Umbilical cord (tissue), 2 donors: ENCODE results near the gene EIF5AL1. TPM values are rescaled to one million over a fixed set of nuclear protein-coding genes. Genes with fewer than 3 reads are reported as not detected.
"Not testable (repeated sequence)": the region's sequence is repeated elsewhere in the genome, so short reads cannot be mapped to it uniquely, and the experiment has no call there.

Source experiments
- DNase-seq: peaks from one replicate; pipeline ENCODE4 v3.0.0-alpha.2; 2015; ENCODE audit warnings: low spot score
- total RNA-seq: library from RNA; depleted of rRNA; stranded (reverse); fragments of >200 nt; gene quantifications from one replicate; pipeline ENCODE4 v1.2.3, GENCODE V29; 2014; ENCODE audit warnings: low replicate concordance; ENCODE audit not compliant: insufficient read depth

EIF5AL1 gene
- total RNA-seq, 1 donor from 2014 or later, result 0.48 TPM

DNA sequence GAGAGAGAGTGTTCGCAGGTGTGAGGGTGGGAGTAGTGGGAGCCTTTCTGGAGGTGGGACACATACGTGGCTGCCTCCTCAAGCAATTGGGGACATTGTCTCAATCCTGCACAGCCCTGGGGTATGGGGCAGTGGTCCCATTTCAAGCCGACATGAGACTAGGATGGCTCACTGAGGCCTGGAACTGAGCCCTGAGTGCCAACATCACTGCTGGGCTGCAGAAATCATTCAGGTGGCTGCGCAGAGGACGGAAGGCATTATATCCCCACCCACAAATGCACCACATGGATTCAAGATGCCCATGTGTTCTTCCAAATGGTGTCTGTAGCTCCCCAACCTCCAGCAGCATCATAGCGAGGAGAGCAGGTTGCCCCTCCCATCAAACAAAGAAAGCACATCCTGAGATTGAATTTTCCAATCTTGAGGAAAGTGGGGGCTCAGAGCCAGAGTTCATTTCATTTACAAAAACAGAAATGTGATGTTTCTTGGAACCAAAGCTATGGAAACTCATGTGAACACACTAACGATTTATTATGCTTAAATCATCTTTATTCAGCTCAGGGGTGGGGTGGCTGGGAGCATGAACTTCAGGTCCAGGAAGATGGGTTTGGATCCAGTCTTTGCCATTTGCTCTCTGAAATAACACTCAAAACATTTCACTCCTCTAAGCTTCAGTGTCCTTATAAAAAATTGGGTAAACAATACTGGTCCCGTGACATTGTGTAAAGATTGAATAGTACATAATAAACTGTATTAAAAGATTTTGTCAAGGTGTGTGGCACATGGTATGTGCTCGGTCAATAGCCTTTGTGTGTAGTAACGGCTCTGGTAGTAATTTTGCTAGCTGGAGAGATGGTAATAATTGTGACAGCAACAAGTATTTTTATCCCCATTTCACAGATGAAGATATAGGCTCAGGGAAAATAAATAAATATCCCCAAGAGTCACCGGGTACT is 43.3 kb downstream of the EIF5AL1 start:
- no peak for DNase-seq

DNA sequence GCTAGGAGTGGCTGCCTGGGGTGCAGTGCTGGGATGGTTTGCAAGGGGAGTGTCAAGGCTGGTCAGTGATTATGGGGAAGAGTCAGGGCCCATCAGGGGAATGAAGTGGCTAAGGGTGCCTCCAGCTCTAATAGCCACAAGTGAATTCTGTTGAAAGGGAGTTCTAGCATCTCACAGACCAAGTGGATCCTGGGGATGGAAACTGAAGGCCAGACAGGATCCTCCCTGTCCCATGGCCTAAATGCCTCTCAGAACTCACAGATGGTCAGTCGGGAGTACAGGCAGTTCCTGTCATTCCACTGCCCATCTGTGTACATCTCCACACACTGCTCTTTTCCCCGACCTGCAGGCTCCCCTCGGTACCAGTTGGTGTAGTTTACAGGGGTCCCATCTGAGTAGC is 44.6 kb downstream of the EIF5AL1 start:
- not testable (repeated sequence) for DNase-seq

DNA sequence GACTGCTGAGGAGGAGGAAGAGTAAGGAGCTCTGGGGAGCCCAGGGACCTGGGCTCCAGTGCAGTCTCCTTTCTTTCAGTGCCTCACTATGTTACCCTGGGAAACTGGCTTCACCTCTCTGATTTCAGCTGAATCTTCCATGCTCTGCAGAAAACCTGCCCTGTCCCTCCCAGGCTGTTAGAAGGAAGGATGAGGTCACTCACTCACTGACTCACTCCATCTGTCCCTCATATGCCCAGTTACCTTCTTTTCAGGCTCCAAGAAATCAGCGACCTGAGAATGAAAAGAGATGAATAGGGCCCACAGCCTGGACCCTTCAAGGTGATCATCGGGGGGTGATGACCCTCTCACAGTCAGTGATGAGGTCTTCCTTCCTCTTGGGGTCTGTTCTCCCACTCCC is 47.4 kb downstream of the EIF5AL1 start:
- DNase-seq, result peak; percentile 17

- no peak for DNase-seq
Observed at GRCh38 chr10:79560160-79560709, 47.9 kb downstream of the EIF5AL1 start, which contains the start of gene SFTPA2. TSS of gene SFTPA2 (minus strand) at chr10:79560407. CDS start at chr10:79559483, 924 bp downstream.

DNA sequence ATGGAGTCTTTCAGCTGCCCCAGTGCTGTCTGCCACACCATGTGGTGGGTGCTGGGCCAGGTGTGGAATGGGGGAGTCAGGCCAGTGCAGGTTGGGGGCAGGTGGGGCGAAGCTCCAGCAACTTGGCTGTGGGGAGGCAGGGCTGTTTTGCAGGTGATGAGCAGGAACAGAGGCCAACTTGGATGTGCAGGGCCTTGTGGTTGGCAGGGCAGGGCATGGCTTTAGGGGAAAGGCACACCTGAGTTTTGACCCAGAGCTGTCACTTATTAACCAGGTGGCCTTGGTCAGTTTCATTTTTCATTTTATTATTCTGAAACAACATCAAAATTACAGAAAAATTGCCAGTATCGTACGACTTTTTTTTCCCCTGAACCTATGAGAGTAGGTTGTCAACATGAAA is 48.9 kb downstream of the EIF5AL1 start:
- no peak for DNase-seq

GRCh38 chr10:79562135-79562756 is 49.9 kb downstream of the EIF5AL1 start:
- DNase-seq, result peak; percentile 57

DNA sequence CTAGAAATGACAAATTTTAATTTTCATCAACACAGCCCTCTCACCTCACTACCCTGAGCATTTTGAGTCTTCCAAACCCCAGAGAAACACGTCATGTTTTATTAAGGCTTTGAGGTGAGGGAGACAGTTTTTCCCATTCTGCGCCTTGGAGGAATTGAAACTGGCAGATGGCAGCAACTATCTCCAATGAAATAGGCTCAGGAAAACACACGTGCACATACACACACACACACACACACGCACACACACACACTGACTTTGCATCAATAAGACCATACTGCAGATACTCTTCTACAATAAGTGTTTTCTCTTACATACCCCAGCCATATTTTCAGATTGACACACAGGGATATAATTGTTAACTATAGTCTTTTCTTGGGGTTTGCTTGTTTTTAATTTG is 51.1 kb downstream of the EIF5AL1 start:
- no peak for DNase-seq

Other genes with a start within 250 kb of the EIF5AL1 start
- gene PPIF, start 165.1 kb upstream of the EIF5AL1 start, total RNA-seq, result 23.1 TPM
- gene ZCCHC24, start 66.9 kb upstream of the EIF5AL1 start, total RNA-seq, result 33.7 TPM
- gene SFTPA2, start 47.9 kb downstream of the EIF5AL1 start, total RNA-seq, result 2.6 TPM
- 0.48 TPM for gene SFTPA1, start 98.4 kb downstream of the EIF5AL1 start, total RNA-seq
- 2.2 TPM for gene NUTM2B, start 190.7 kb downstream of the EIF5AL1 start, total RNA-seq